GM18505 (cell line): ENCODE data around the gene MYO1D.

ENCODE experiments used
- ATAC-seq: cut with Tn5 transposase; IDR thresholded peaks from one replicate; pipeline ENCODE4 v1.9.1; 2021; ENCODE audit not compliant: unreplicated experiment
- POLR2A ChIP-seq: IDR thresholded peaks from 4 replicates; pipeline ENCODE4 v1.6.1; 2011; ENCODE audit warnings: borderline replicate concordance; ENCODE audit not compliant: insufficient read depth, insufficient read length; ENCODE audit errors: extremely low read depth

MYO1D gene

DNA sequence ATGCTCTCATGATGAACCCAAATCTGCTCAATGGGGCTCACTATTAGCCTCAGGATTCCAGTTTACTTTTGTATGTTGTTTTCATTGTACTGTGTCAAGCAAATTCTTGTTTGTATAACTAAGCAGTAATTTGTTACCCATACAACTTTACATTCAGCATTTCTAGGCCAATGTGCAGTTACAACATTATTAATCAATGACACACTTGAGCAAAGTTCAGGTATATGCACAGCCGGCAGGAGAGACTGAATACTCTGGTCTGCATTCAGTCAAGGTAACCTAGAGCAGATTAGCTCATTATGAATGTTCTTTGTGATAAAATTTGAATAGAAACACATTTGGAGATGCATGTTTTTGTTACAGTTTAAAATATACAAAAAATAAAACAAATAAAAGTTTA, 2.2 kb upstream of the MYO1D start:
- no peak for TF ChIP-seq POLR2A

DNA sequence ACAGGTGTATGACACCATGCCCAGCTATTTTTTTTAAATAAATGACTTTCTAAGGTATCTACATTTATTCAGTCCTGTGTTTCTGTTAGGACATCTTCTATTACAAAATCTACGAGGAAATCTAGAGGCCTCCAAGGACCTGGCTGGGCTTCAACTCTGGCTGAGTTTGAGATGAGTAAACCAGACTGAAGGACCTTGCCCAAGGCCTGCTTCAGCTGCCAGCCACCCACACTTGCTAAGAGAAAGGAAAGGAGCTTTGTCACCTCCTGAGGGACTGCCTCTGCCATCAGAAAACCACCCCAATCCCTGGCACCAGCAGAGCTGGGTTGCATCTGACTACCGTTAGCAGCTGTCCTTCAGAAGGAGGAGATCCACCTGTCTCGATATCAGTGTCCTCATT, 1.3 kb upstream of the MYO1D start:
- no peak for ATAC-seq
- no peak for TF ChIP-seq POLR2A

More for the DNA sequence above, 2.2 kb upstream of the MYO1D start:
- ATAC-seq = no peak

DNA sequence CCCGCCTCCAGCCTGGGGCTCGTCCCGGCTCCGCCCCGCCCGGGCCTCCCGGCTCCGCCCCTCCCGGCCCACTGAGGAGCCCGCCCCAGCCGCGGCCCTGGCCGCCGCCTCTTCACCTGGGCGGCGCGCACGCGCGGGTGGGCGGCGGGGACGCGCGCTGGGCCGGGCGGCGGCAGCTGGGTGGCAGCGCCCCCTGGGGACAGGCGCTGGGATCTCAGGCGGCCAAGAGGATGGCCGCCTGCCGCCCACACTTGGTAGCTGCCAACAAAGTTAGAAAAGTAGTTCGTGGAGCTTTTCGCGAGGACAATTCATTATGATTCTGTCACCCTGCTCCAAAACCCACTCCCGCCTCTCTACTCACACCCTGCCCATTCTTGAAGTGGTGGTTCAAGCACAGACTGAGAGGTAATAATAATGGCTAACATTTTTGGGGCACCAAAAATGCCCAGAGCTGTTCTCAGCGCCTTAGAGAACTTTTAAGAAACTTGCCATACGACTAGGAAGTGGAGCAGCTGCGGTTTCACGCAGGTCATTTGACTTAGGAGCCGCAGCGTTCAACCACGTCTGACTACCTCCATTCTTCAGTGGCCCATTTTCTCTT, 340 bp upstream of the MYO1D start:
- no peak for TF ChIP-seq POLR2A
- ATAC-seq = peak; percentile 79

DNA sequence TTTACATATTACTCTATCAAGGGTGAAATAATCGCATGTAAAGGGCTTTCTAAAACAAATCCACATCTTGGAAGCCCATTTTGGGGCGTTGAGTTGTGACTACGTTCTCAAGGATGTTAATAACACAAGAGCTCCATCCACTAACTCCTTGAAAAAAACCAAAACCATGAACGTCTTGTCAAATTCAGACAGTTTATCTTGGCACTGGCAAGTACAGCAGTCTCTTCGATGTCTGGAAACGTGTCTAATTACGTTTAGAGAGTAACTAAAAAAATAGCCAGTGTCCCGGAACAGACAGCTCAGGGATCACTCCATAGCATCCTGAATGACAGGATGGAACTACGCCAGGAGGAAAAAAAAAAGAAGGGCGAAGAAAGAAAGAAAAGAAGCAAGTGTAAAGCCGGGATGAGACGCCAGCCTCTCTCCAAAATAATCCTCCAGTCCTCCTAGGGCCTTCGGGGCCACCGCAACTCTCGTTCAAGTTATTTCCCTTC, 954 bp downstream of the MYO1D start:
- no peak for TF ChIP-seq POLR2A
- no peak for ATAC-seq

DNA sequence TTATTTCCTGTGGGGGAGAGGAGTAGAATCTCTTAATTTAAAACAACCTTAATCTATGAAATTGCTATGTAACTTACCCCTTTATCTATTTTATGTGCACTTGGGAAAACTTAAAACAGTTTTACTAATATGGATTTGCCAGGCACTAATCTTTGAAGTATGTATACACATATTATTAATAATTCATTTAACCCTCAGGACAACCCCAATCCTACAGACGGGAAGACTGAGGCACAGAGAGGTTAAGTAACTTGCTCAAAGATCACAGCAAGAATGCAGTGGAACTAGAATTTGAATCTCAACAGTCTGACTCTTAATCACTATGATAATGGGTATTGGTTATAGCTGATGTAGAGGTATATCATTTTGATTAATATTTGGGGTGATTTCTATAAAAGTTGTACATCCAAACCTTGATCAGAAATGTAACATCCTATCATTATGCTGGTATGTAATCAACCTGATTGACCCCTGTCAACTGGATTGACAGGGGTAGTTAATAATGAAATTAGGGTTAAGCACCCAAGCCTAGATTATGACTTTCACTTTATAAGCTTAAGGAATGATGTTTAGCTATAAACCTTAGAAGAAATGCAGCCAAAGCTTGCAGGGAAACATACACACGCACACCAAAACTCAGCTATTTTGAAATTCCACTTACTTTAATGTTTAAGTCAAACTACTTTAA, 1.6 kb downstream of the MYO1D start:
- TF ChIP-seq POLR2A = no peak
- no peak for ATAC-seq

GRCh38 chr17:32873114-32873513, 3.8 kb downstream of the MYO1D start:
- no peak for ATAC-seq
- TF ChIP-seq POLR2A = no peak

DNA sequence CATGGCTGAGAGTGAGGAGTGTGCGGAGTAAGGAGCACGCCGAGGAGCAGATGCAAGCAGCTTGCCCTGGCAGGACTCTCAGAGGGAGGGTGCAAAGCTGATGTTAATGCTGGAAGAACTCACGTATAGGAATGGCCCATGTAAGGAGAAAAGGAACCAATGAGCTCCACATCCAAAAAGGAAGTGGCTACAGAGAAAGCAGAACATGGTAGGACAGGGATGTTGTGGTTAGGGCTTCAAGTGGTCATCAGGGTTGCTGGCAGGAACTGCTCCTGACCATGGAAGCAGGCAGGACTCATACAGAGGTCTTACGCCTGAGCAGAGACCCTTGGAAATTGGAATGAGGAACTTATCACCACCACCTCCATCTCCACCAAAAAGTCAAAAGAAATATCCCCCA, 5.2 kb downstream of the MYO1D start:
- ATAC-seq = no peak
- TF ChIP-seq POLR2A = no peak

- no peak for ATAC-seq
- no peak for TF ChIP-seq POLR2A
These were observed 6.0 kb downstream of the MYO1D start for GRCh38 chr17:32870969-32871368.

DNA sequence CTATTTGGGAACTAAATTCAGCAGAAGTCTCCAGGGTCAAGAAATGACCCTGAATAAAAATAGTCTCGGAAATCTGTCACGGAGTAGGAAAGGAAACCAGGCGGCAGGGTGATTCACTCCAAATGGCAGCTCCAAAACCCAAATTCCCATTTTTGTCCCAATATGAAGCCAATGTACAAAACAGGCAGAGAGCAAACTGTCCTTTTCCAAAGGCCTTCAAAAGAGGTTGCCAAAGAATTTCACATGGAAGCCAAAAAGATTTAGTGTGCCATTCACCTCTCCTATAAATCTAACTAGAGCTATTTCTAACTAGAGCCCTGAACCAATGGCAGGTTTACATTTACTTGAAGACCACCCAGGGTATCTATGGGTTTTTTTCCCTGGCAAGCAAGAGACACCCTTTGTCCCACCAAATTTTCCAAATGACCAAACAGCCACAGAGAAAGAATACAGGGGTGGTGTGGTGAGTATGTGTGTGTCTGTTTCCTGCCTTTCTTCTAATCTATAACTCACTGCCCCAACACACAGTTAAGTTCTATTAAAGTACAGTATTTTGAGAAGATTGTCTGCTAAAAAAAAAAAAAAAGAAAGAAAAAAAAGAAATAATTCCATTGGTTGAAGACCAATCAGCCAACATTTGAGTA, 6.8 kb downstream of the MYO1D start:
- no peak for TF ChIP-seq POLR2A
- ATAC-seq = no peak

DNA sequence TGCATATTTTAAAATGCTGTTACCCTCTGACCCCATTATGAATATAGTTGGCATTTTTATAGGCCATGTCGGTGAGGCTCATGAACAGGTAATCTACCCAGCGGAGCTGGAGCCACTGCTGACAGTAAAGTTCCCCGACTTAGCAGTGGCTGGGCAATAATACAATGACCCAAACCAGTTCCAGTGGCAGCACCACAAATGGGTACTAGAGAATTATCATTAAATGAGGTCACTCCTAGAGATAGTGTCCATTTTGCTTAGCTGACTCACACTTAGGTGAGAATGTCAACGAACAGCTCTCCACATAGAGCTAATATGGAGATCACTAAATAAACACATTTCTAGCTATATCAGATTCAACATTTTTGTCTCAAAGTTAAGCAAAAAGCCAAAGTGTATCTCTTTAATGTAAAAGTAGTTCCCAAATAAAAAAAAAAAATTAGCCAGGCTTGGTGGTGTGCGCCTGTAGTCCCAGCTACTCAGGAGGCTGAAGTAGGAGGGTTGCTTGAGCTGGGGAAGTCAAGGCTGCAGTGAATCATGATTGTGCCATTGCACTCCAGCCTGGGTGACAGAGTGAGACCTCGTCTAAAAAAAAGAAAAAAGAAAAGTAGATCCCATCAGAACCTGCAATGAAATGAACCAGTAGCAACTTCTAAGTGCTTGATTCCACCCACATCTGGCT, 7.4 kb downstream of the MYO1D start:
- TF ChIP-seq POLR2A = no peak
- ATAC-seq = no peak

- ATAC-seq = no peak
These were observed 11.8 kb downstream of the MYO1D start for GRCh38 chr17:32865141-32865540.

DNA sequence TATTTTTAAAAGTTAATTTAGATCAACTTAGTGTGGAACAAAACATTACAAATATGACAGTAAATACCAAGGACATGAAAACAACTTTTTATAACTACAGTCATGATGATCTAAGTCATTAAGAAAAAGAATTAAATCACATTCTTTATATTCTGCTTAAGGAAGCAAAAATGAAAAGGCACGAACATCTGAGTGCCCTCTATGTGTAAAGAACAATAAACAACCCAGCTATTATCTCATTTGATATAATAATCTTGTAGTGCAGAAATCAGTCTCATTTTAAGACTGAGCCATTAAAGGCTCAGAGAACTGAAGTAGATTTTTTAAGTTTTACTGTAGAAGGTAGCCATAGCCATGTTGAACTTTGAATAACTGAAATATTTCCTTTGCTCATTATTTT, 13.4 kb downstream of the MYO1D start:
- ATAC-seq = no peak
- no peak for TF ChIP-seq POLR2A

More at GRCh38 chr17:32865141-32865540, 11.8 kb downstream of the MYO1D start:
- TF ChIP-seq POLR2A = no peak

GRCh38 chr17:32862940-32863339, 14.0 kb downstream of the MYO1D start:
- no peak for ATAC-seq
- TF ChIP-seq POLR2A = no peak
